K562 (cell line): Measurements from ENCODE around the gene MYLK2.

ENCODE experiments used
- ESRRB ChIP-seq: fragments of 250-450 bp; sonication (Bioruptor Pico); IDR thresholded peaks from 2 replicates; pipeline ENCODE4 v1.5.0; 2020; ENCODE audit warnings: mild to moderate bottlenecking, moderate library complexity, borderline replicate concordance
- MAFF ChIP-seq: IDR thresholded peaks from 2 replicates; pipeline ENCODE4 v1.6.1; 2012; ENCODE audit warnings: low read length, improper control_type of control experiment
- RAD51 ChIP-seq: fragments of 450-650 bp; IDR thresholded peaks from 2 replicates; pipeline ENCODE4 v1.7.1; 2016; ENCODE audit warnings: low read depth, mild to moderate bottlenecking, borderline replicate concordance
- TBL1XR1 ChIP-seq, 2 experiments: IDR thresholded peaks; 2 replicates each; pipeline ENCODE4 v1.6.1; 2012; ENCODE audit warnings: improper control_type of control experiment in 2 of 2, low read length in 2 of 2, mild to moderate bottlenecking in 1 of 2
- TCF7 ChIP-seq: sonication (generic); IDR thresholded peaks from 2 replicates; pipeline ENCODE4 v1.6.1; 2016; ENCODE audit warnings: antibody characterized with exemption, borderline replicate concordance
- TF ChIP-seq, protein P1 (sequence below), 2 experiments: fragments of 450-650 bp in 1 of 2; sonication (generic) in 1 of 2; formaldehyde crosslinking in 1 of 2; IDR thresholded peaks; 2 replicates each; pipeline versions ENCODE4 v1.7.1 to v1.9.0; 2016 to 2022; ENCODE audit warnings: inconsistent platforms in 1 of 2, mild to moderate bottlenecking in 1 of 2, missing genetic modification reagents in 1 of 2
- TF ChIP-seq, protein P2 (sequence below): fragments of 250-450 bp; sonication (Bioruptor Pico); IDR thresholded peaks from 2 replicates; pipeline ENCODE4 v1.5.0; 2020; ENCODE audit warnings: mild to moderate bottlenecking, borderline replicate concordance
- TF ChIP-seq, protein P3 (sequence below), 2 experiments: fragments of 450-650 bp; IDR thresholded peaks; 2 replicates each; pipeline ENCODE4 v1.6.1; 2016

DNA sequence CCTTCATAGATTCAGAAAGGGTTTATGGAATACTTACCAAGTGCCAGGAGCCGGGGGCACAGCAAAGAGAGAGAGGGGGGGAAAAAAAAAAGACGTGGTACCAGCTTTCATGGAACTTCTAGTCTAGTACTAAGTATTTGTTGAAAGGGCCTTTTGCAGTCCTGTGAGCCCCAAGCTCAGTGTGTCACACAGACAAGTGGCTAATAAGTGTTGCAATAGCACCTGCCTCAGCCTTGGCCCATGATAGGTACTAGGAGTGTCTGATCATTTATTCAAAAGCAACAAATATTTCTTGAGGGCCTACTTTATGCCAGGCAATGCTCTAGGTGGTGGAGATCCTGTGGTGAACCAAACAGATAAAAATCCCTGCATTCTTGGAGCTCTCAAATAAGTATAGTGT lies 7.9 kb downstream of the MYLK2 start:
- TF ChIP-seq, protein P1, sequence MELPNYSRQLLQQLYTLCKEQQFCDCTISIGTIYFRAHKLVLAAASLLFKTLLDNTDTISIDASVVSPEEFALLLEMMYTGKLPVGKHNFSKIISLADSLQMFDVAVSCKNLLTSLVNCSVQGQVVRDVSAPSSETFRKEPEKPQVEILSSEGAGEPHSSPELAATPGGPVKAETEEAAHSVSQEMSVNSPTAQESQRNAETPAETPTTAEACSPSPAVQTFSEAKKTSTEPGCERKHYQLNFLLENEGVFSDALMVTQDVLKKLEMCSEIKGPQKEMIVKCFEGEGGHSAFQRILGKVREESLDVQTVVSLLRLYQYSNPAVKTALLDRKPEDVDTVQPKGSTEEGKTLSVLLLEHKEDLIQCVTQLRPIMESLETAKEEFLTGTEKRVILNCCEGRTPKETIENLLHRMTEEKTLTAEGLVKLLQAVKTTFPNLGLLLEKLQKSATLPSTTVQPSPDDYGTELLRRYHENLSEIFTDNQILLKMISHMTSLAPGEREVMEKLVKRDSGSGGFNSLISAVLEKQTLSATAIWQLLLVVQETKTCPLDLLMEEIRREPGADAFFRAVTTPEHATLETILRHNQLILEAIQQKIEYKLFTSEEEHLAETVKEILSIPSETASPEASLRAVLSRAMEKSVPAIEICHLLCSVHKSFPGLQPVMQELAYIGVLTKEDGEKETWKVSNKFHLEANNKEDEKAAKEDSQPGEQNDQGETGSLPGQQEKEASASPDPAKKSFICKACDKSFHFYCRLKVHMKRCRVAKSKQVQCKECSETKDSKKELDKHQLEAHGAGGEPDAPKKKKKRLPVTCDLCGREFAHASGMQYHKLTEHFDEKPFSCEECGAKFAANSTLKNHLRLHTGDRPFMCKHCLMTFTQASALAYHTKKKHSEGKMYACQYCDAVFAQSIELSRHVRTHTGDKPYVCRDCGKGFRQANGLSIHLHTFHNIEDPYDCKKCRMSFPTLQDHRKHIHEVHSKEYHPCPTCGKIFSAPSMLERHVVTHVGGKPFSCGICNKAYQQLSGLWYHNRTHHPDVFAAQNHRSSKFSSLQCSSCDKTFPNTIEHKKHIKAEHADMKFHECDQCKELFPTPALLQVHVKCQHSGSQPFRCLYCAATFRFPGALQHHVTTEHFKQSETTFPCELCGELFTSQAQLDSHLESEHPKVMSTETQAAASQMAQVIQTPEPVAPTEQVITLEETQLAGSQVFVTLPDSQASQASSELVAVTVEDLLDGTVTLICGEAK (IDR thresholded peaks at IDR 0.05), result no peak
- TF ChIP-seq, protein P1 (CRISPR knock-in tag; IDR thresholded peaks at IDR 0.05), result no peak
- TF ChIP-seq ESRRB (CRISPR knock-in tag) (no peak), MAFF (no peak), RAD51 (no peak), TCF7 (no peak), TBL1XR1 (IDR thresholded peaks at IDR 0.05; ENCODE audit: low read length in 2 of 2) (no peak)
- TF ChIP-seq, protein P2, sequence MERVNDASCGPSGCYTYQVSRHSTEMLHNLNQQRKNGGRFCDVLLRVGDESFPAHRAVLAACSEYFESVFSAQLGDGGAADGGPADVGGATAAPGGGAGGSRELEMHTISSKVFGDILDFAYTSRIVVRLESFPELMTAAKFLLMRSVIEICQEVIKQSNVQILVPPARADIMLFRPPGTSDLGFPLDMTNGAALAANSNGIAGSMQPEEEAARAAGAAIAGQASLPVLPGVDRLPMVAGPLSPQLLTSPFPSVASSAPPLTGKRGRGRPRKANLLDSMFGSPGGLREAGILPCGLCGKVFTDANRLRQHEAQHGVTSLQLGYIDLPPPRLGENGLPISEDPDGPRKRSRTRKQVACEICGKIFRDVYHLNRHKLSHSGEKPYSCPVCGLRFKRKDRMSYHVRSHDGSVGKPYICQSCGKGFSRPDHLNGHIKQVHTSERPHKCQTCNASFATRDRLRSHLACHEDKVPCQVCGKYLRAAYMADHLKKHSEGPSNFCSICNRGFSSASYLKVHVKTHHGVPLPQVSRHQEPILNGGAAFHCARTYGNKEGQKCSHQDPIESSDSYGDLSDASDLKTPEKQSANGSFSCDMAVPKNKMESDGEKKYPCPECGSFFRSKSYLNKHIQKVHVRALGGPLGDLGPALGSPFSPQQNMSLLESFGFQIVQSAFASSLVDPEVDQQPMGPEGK (CRISPR knock-in tag), result no peak
- TF ChIP-seq, protein P3, sequence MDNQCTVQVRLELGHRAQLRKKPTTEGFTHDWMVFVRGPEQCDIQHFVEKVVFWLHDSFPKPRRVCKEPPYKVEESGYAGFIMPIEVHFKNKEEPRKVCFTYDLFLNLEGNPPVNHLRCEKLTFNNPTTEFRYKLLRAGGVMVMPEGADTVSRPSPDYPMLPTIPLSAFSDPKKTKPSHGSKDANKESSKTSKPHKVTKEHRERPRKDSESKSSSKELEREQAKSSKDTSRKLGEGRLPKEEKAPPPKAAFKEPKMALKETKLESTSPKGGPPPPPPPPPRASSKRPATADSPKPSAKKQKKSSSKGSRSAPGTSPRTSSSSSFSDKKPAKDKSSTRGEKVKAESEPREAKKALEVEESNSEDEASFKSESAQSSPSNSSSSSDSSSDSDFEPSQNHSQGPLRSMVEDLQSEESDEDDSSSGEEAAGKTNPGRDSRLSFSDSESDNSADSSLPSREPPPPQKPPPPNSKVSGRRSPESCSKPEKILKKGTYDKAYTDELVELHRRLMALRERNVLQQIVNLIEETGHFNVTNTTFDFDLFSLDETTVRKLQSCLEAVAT (IDR thresholded peaks at IDR 0.05), result no peak
